Measurements from ENCODE around the gene PPDPF. TPM values are rescaled to one million over a fixed set of nuclear protein-coding genes. Genes with fewer than 3 reads are reported as not detected.
"Not testable (repeated sequence)": the region's sequence is repeated elsewhere in the genome, so short reads cannot be mapped to it uniquely, and the experiment has no call there.

Gene PPDPF
- total RNA-seq, 2 donors from 2014 or later = 602 to 609 TPM

GRCh38 chr20:63477944-63478343 lies 42.6 kb upstream of the PPDPF start:
- Histone ChIP-seq H3K27me3 (replicated peaks; ENCODE audit: insufficient read depth) (peaks cover 28% of the 10 kb centered on the region), H3K27ac (no peak overlapping the region), H3K4me1 (replicated peaks) (no peaks in the 10 kb centered on the region), H3K36me3 (no peaks in the 10 kb centered on the region), H3K9me3 (no peaks in the 10 kb centered on the region), H3K4me3 (no peak overlapping the region)
- WGBS = 57% methylated on average over 16 of the region's 17 CpGs
- no peak for DNase-seq (ENCODE audit: low spot score)
- TF ChIP-seq POLR2A (IDR thresholded peaks at IDR 0.05) (no peak), POLR2AphosphoS5 (IDR thresholded peaks at IDR 0.05) (no peak), CTCF (IDR thresholded peaks at IDR 0.05) (no peak)
- intact Hi-C loops (cut with DNase I) = no loop called here

GRCh38 chr20:63478346-63479302 lies 41.9 kb upstream of the PPDPF start:
- intact Hi-C loops (cut with DNase I) = no loop called here
- 86% methylated on average over 31 of the region's 34 CpGs for WGBS
- Histone ChIP-seq H3K4me3 (no peak overlapping the region), H3K36me3 (no peaks in the 10 kb centered on the region), H3K27ac (no peak overlapping the region), H3K4me1 (replicated peaks) (no peaks in the 10 kb centered on the region), H3K9me3 (no peaks in the 10 kb centered on the region), H3K27me3 (replicated peaks; ENCODE audit: insufficient read depth) (peaks cover 21% of the 10 kb centered on the region)
- no peak for TF ChIP-seq POLR2AphosphoS5 (IDR thresholded peaks at IDR 0.05)
- TF ChIP-seq POLR2A (IDR thresholded peaks at IDR 0.05) = no peak
- TF ChIP-seq CTCF (IDR thresholded peaks at IDR 0.05) = no peak
- no peak for DNase-seq (ENCODE audit: low spot score)

GRCh38 chr20:63479695-63480419 lies 40.7 kb upstream of the PPDPF start:
- intact Hi-C loops (cut with DNase I); H3K4me1 ChIP-seq (replicated peaks); H3K36me3 ChIP-seq; H3K9me3 ChIP-seq; DNase-seq (ENCODE audit: low spot score); H3K4me3 ChIP-seq; H3K27ac ChIP-seq: not testable (repeated sequence)
- 43% methylated on average over 32 of the region's 32 CpGs for WGBS
- H3K27me3 ChIP-seq (replicated peaks; ENCODE audit: insufficient read depth) = peaks cover 13% of the 10 kb centered on the region

DNA sequence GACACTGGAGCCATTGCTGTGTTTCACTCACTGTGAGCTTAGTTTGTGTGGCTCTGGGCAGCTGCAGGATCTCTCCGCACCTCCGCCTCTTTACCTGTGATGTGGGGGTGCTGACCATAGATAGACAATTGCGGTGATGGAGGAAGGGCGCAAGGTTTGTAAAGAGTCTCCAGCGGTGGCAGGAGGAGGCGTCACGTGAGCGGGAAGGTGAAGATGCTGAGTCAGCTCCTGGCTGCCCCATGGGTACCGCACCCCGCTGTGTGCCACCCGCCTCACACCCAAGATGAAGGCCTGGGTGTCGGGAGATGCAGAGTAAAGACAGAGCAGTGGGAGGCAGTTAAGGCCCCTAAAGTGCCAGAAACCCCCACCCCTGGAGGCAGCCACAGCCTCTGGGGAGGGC lies 39.1 kb upstream of the PPDPF start:
- Histone ChIP-seq H3K27me3 (replicated peaks; ENCODE audit: insufficient read depth) (peaks cover 10% of the 10 kb centered on the region), H3K36me3 (no peaks in the 10 kb centered on the region), H3K27ac (no peak overlapping the region), H3K4me1 (replicated peaks) (no peaks in the 10 kb centered on the region), H3K4me3 (no peak overlapping the region), H3K9me3 (no peaks in the 10 kb centered on the region)
- intact Hi-C loops (cut with DNase I) = no loop called here
- TF ChIP-seq POLR2AphosphoS5 (IDR thresholded peaks at IDR 0.05) (no peak), POLR2A (IDR thresholded peaks at IDR 0.05) (no peak), CTCF (IDR thresholded peaks at IDR 0.05) (no peak)
- 46% methylated on average over 12 of the region's 12 CpGs for whole genome bisulfite sequencing
- DNase-seq (ENCODE audit: low spot score) = no peak

DNA sequence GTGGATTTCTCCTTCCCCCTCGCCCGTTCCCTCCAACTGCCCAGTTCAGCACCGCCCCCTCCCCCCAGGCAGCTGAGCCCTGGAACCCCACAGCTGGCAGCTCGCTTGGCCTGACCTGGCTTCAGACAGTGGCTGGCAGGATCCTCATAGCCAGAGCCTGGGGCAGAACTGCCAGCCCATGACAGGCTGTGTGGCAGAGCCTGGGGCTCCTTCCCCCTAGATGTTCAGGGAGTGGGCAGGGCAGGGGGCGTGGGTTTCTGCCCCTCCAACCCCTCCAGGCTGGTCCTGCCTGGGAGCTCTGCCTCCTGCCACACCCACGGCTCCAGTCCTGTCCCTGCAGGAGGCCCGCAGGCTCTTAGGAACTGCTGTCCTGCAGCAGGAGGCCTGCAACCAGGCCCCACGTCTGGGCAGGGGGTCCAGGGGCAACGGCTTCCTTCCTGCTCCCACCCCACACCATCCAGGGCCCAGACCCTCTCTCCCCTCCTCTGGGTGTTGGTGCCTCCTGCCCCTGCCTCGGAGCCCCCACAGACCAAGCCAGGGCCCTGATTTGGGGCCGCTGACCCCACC lies 38.5 kb upstream of the PPDPF start:
- no peak for TF ChIP-seq POLR2AphosphoS5 (IDR thresholded peaks at IDR 0.05)
- no peak for TF ChIP-seq CTCF (IDR thresholded peaks at IDR 0.05)
- no peak for TF ChIP-seq POLR2A (IDR thresholded peaks at IDR 0.05)
- 54% methylated on average over 11 of the region's 11 CpGs for WGBS
- intact Hi-C loops (cut with DNase I) = no loop called here

More for the DNA sequence above, 38.5 kb upstream of the PPDPF start:
- Histone ChIP-seq H3K36me3 (no peaks in the 10 kb centered on the region), H3K9me3 (no peaks in the 10 kb centered on the region), H3K27ac (no peak overlapping the region), H3K4me3 (no peak overlapping the region), H3K27me3 (replicated peaks; ENCODE audit: insufficient read depth) (peaks cover 7% of the 10 kb centered on the region), H3K4me1 (replicated peaks) (no peaks in the 10 kb centered on the region)
- no peak for DNase-seq (ENCODE audit: low spot score)

Measured in prostate gland (tissue), 2 donors.